SK-N-MC (cell line): Measurements from ENCODE around the gene NPAS2.

Experiments used
- EZH2 ChIP-seq: fragments of 200-600 bp; sonication (generic); IDR thresholded peaks from one replicate; pipeline ENCODE4 v1.6.1; 2017; ENCODE audit warnings: antibody characterized with exemption
- FOXP2 ChIP-seq: optimal IDR thresholded peaks from 2 replicates; pipeline ENCODE3; 2011; ENCODE audit warnings: mild to moderate bottlenecking, moderate library complexity; ENCODE audit not compliant: insufficient read depth; ENCODE audit errors: extremely low read length, control extremely low read depth

GRCh38 chr2:101018934-101019333, 199.0 kb downstream of the NPAS2 start:
- no peak for TF ChIP-seq EZH2
- no peak for TF ChIP-seq FOXP2
